ENCODE measurements around the gene FABP7. TPM values are rescaled to one million over a fixed set of nuclear protein-coding genes. Genes with fewer than 3 reads are reported as not detected.
A peak's percentile ranks its signal among the peaks of the same experiment; 100 is the strongest.

The FABP7 gene
- total and polyA plus RNA-seq, 2 of the 13 experiments (the other 11 are each of a cell fraction or from before 2014, with no cell fraction given), result not detected

GRCh38 chr6:122789182-122790027 lies 9.9 kb downstream of the FABP7 start, which contains the start of gene SMPDL3A (continued):
- TF ChIP-seq REPIN1 (CRISPR knock-in tag; IDR thresholded peaks at IDR 0.05; ENCODE audit: borderline replicate concordance, low read depth), result peak; percentile 90
- peak; percentile 84; the same call in 1 of the 2 replicates for TF ChIP-seq ZNF343 (CRISPR knock-in tag; IDR thresholded peaks at IDR 0.05)
- TF ChIP-seq ZNF598 (CRISPR knock-in tag; IDR thresholded peaks at IDR 0.05; ENCODE audit: borderline replicate concordance), result peak; percentile 81
- peak; percentile 97 for TF ChIP-seq HNF1B (CRISPR knock-in tag; IDR thresholded peaks at IDR 0.05)
- TF ChIP-seq ZNF564 (CRISPR knock-in tag; IDR thresholded peaks at IDR 0.05), result peak; percentile 97
- TF ChIP-seq ZNF350 (CRISPR knock-in tag; IDR thresholded peaks at IDR 0.05; ENCODE audit: borderline replicate concordance, low read depth), result peak; percentile 99
- TF ChIP-seq SPEN (CRISPR knock-in tag; IDR thresholded peaks at IDR 0.05; ENCODE audit: low read depth), result peak; percentile 81
- peak; percentile 83; the same call in 1 of the 2 replicates for TF ChIP-seq SAFB2 (CRISPR knock-in tag; IDR thresholded peaks at IDR 0.05; ENCODE audit: borderline replicate concordance, low read depth)
- TF ChIP-seq ZNF772 (CRISPR knock-in tag; IDR thresholded peaks at IDR 0.05), result peak; percentile 99
- peak; percentile 65 for TF ChIP-seq SRSF1 (optimal IDR thresholded peaks at IDR 0.05; ENCODE audit: low read depth, low read length)
- peak; percentile 98 for TF ChIP-seq FOXC1 (CRISPR knock-in tag; IDR thresholded peaks at IDR 0.05; ENCODE audit: borderline replicate concordance)
- TF ChIP-seq KDM4B (CRISPR knock-in tag; IDR thresholded peaks at IDR 0.05), result peak; percentile 85; the same call in 1 of the 2 replicates
- TF ChIP-seq ELK4 (CRISPR knock-in tag; IDR thresholded peaks at IDR 0.05; ENCODE audit: borderline replicate concordance), result no peak
- TF ChIP-seq ZNF512B (CRISPR knock-in tag; IDR thresholded peaks at IDR 0.05; ENCODE audit: borderline replicate concordance), result 0 out of 2 replicates have a peak, but pooled peaks have one; percentile 23
- peak; percentile 99 for TF ChIP-seq KDM2A (CRISPR knock-in tag; IDR thresholded peaks at IDR 0.05; ENCODE audit: borderline replicate concordance, low read depth)
- no peak for TF ChIP-seq ZNF296 (CRISPR knock-in tag; conservative IDR thresholded peaks at IDR 0.05)
- TF ChIP-seq PRDM4 (CRISPR knock-in tag; IDR thresholded peaks at IDR 0.05; ENCODE audit: borderline replicate concordance), result no peak
- peak; percentile 64 for TF ChIP-seq HNF4A (CRISPR knock-in tag; IDR thresholded peaks at IDR 0.05)
- peak; percentile 85; the same call in 1 of the 2 replicates for TF ChIP-seq ZNF234 (CRISPR knock-in tag; conservative IDR thresholded peaks at IDR 0.05)
- peak; percentile 76; the same call in 1 of the 2 replicates for TF ChIP-seq SNAI1 (CRISPR knock-in tag; IDR thresholded peaks at IDR 0.05; ENCODE audit: borderline replicate concordance)
